ENCODE measurements around the gene OLFM2.

DNA sequence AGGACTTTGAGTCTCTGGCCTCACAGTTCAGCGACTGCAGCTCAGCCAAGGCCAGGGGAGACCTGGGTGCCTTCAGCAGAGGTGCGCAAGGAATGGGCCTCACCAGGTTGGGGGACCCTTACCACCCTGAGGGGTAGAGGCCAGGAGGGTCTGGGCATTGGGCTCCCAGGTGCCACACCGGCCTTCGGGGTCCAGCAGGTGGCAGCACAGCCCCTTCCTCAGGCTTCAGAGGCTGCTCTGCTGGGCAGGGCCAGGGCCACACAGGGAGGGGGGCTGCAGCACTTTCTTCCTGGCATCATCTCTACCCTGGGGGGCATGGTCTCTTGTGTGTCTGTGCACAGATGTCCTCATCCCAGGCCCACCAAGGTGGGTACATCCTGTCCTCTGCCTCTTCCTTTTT, 88.3 kb downstream of the OLFM2 start:
- no peak for TF ChIP-seq HOXA7 (CRISPR knock-in tag; IDR thresholded peaks at IDR 0.05)
- peak; percentile 41 to 43; a peak in 4 of 5 replicates for TF ChIP-seq RAD21 (conservative IDR thresholded peaks at IDR 0.05 in 1 of 2, IDR thresholded peaks at IDR 0.05 in 1 of 2)
- TF ChIP-seq POLR2A (IDR thresholded peaks at IDR 0.05; ENCODE audit: low read length) = no peak
- TF ChIP-seq REST (IDR thresholded peaks at IDR 0.05) = no peak
